Right lobe of liver (tissue), 4 donors: ENCODE measurements around the gene LONP1.

ENCODE experiments used
- CTCF ChIP-seq, 4 donors: fragments of 200-600 bp in 3 of 4; fragments of 450-650 bp in 1 of 4; IDR thresholded peaks; one replicate each; pipeline versions ENCODE4 v1.5.1 to v1.8.0; 2016 to 2022; ENCODE audit warnings: antibody characterized with exemption in 4 of 4, mild to moderate bottlenecking in 2 of 4
- POLR2A ChIP-seq: fragments of 450-650 bp; IDR thresholded peaks from one replicate; pipeline ENCODE4 v1.6.1; 2017; ENCODE audit warnings: antibody characterized with exemption, mild to moderate bottlenecking
- donor health status: DM: no; HTN: no; CAD: no.
- donor health status: DM: no; HTN: no; CAD: no.
- donor health status: DM: no; HTN: yes; CAD: no.

- no peak for TF ChIP-seq CTCF (IDR thresholded peaks at IDR 0.05)
- TF ChIP-seq POLR2A = no peak
Measured at GRCh38 chr19:5762608-5763217, 42.8 kb upstream of the LONP1 start.
